Measurements from ENCODE around the gene PAK1. TPM values are rescaled to one million over a fixed set of nuclear protein-coding genes. Genes with fewer than 3 reads are reported as not detected.

PAK1 gene
- total RNA-seq, 1 donor from 2014 or later: 58.3 TPM

GRCh38 chr11:77311701-77312100, 162.2 kb downstream of the PAK1 start:
- H3K27ac Mint-ChIP-seq (ENCODE audit: unreplicated experiment): no peak overlapping the region
- no peaks in the 10 kb centered on the region for H3K9me3 Mint-ChIP-seq (ENCODE audit: unreplicated experiment)
- no peak overlapping the region for H3K4me3 Mint-ChIP-seq (ENCODE audit: unreplicated experiment)
- no peaks in the 10 kb centered on the region for H3K27me3 Mint-ChIP-seq (ENCODE audit: unreplicated experiment)
- no peaks in the 10 kb centered on the region for H3K36me3 Mint-ChIP-seq (ENCODE audit: low read depth, unreplicated experiment)
- TF ChIP-seq, protein P1, sequence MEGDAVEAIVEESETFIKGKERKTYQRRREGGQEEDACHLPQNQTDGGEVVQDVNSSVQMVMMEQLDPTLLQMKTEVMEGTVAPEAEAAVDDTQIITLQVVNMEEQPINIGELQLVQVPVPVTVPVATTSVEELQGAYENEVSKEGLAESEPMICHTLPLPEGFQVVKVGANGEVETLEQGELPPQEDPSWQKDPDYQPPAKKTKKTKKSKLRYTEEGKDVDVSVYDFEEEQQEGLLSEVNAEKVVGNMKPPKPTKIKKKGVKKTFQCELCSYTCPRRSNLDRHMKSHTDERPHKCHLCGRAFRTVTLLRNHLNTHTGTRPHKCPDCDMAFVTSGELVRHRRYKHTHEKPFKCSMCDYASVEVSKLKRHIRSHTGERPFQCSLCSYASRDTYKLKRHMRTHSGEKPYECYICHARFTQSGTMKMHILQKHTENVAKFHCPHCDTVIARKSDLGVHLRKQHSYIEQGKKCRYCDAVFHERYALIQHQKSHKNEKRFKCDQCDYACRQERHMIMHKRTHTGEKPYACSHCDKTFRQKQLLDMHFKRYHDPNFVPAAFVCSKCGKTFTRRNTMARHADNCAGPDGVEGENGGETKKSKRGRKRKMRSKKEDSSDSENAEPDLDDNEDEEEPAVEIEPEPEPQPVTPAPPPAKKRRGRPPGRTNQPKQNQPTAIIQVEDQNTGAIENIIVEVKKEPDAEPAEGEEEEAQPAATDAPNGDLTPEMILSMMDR (IDR thresholded peaks at IDR 0.05; ENCODE audit: unreplicated experiment): no peak
- no peaks in the 10 kb centered on the region for H3K4me1 Mint-ChIP-seq (ENCODE audit: unreplicated experiment)
- no peak for DNase-seq (ENCODE audit: low spot score)

- TF ChIP-seq, protein P1 (IDR thresholded peaks at IDR 0.05; ENCODE audit: unreplicated experiment): no peak
- Mint-ChIP-seq H3K9me3 (ENCODE audit: unreplicated experiment) (no peaks in the 10 kb centered on the region), H3K4me3 (ENCODE audit: unreplicated experiment) (no peak overlapping the region), H3K4me1 (ENCODE audit: unreplicated experiment) (no peaks in the 10 kb centered on the region), H3K27ac (ENCODE audit: unreplicated experiment) (no peak overlapping the region), H3K27me3 (ENCODE audit: unreplicated experiment) (no peaks in the 10 kb centered on the region), H3K36me3 (ENCODE audit: low read depth, unreplicated experiment) (no peaks in the 10 kb centered on the region)
- DNase-seq (ENCODE audit: low spot score): no peak
Observed at GRCh38 chr11:77310721-77311120, 163.2 kb downstream of the PAK1 start.

DNA sequence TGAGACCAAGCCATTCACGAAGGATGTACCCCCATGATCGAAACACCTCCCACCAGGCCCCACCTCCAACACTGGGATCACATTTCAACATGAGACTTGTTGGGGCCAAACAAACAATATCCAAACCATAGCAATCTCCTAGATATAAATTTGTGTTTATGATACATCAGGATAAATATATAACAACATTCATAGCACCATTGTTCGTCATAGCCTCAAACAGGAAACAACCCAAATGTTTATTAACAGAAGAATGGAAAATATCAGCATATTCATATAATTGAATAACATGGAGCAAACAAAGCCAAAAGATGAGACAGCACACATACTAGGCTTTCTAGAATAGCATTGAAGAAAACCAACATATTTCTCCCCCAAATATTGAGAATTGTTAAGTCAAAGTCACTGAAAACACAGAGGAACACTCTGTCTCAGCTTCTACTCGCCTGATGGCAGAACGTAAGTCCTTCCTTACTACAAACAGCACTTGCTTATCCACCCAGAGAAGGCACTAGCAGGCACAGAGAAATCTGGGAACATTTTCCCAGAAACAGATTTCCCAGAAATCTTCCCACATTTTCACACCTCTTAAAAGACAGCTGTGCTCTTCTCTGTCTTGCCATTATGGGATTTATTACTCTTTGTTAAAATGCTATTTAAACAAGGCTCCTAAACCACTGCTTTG, 164.4 kb downstream of the PAK1 start:
- H3K36me3 Mint-ChIP-seq (ENCODE audit: low read depth, unreplicated experiment): no peaks in the 10 kb centered on the region
- TF ChIP-seq, protein P1 (IDR thresholded peaks at IDR 0.05; ENCODE audit: unreplicated experiment): no peak
- H3K27me3 Mint-ChIP-seq (ENCODE audit: unreplicated experiment): no peaks in the 10 kb centered on the region
- no peaks in the 10 kb centered on the region for H3K4me1 Mint-ChIP-seq (ENCODE audit: unreplicated experiment)
- H3K27ac Mint-ChIP-seq (ENCODE audit: unreplicated experiment): no peak overlapping the region
- no peak for DNase-seq (ENCODE audit: low spot score)
- no peak overlapping the region for H3K4me3 Mint-ChIP-seq (ENCODE audit: unreplicated experiment)
- no peaks in the 10 kb centered on the region for H3K9me3 Mint-ChIP-seq (ENCODE audit: unreplicated experiment)

DNA sequence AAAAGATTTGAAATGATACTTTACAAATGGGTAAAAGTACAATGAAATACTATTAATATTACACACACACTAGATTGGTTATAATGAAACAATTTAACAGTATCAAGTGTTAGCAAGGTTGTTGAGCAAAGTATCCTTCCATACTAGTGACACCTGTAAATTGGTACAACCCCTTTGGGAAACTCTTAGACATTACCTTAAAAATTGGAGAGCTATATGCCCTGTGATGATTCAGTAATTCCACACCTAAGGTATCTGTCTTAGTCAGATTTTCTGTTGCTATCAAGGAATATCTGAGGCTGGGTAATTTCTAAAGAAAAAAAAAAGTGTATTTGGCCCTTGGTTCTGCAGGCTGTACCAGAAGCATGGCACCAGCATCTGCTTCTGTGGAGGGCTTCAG, 165.1 kb downstream of the PAK1 start:
- no peak overlapping the region for H3K4me3 Mint-ChIP-seq (ENCODE audit: unreplicated experiment)
- TF ChIP-seq, protein P1 (IDR thresholded peaks at IDR 0.05; ENCODE audit: unreplicated experiment): no peak
- H3K36me3 Mint-ChIP-seq (ENCODE audit: low read depth, unreplicated experiment): no peaks in the 10 kb centered on the region
- H3K27ac Mint-ChIP-seq (ENCODE audit: unreplicated experiment): no peak overlapping the region
- H3K4me1 Mint-ChIP-seq (ENCODE audit: unreplicated experiment): no peaks in the 10 kb centered on the region
- H3K27me3 Mint-ChIP-seq (ENCODE audit: unreplicated experiment): no peaks in the 10 kb centered on the region
- DNase-seq (ENCODE audit: low spot score): no peak
- H3K9me3 Mint-ChIP-seq (ENCODE audit: unreplicated experiment): no peaks in the 10 kb centered on the region

GRCh38 chr11:77303328-77303727, 170.6 kb downstream of the PAK1 start:
- no peak overlapping the region for H3K27ac Mint-ChIP-seq (ENCODE audit: unreplicated experiment)
- TF ChIP-seq, protein P1 (IDR thresholded peaks at IDR 0.05; ENCODE audit: unreplicated experiment): no peak
- H3K9me3 Mint-ChIP-seq (ENCODE audit: unreplicated experiment): no peaks in the 10 kb centered on the region
- no peak for DNase-seq (ENCODE audit: low spot score)
- H3K4me3 Mint-ChIP-seq (ENCODE audit: unreplicated experiment): no peak overlapping the region
- H3K36me3 Mint-ChIP-seq (ENCODE audit: low read depth, unreplicated experiment): no peaks in the 10 kb centered on the region
- H3K4me1 Mint-ChIP-seq (ENCODE audit: unreplicated experiment): no peaks in the 10 kb centered on the region
- H3K27me3 Mint-ChIP-seq (ENCODE audit: unreplicated experiment): peaks cover 1% of the 10 kb centered on the region
